ENCODE data around the gene PRR18. TPM values are rescaled to one million over a fixed set of nuclear protein-coding genes. Genes with fewer than 3 reads are reported as not detected.

Gene PRR18
- total RNA-seq, 2 donors from 2014 or later = 0.27 TPM; not detected in 1

GRCh38 chr6:166323395-166323794 lies 15.2 kb upstream of the PRR18 start:
- WGBS = 83% methylated on average over 5 of the region's 5 CpGs
- no peak for TF ChIP-seq POLR2AphosphoS5 (IDR thresholded peaks at IDR 0.05)
- no peak for TF ChIP-seq CTCF (IDR thresholded peaks at IDR 0.05)
- no peak for TF ChIP-seq POLR2A (IDR thresholded peaks at IDR 0.05)
- Histone ChIP-seq H3K9me3 (no peaks in the 10 kb centered on the region), H3K27me3 (replicated peaks; ENCODE audit: insufficient read depth) (no peaks in the 10 kb centered on the region), H3K36me3 (no peaks in the 10 kb centered on the region), H3K27ac (no peak overlapping the region), H3K4me3 (no peak overlapping the region), H3K4me1 (replicated peaks) (no peaks in the 10 kb centered on the region)
- no peak for DNase-seq (ENCODE audit: low spot score)
- intact Hi-C loops (cut with DNase I) = no loop called here

GRCh38 chr6:166318649-166319600 lies 10.7 kb upstream of the PRR18 start:
- Histone ChIP-seq H3K27me3 (replicated peaks; ENCODE audit: insufficient read depth) (no peaks in the 10 kb centered on the region), H3K36me3 (no peaks in the 10 kb centered on the region), H3K4me1 (replicated peaks) (no peaks in the 10 kb centered on the region), H3K9me3 (no peaks in the 10 kb centered on the region), H3K4me3 (no peak overlapping the region), H3K27ac (no peak overlapping the region)
- intact Hi-C loops (cut with DNase I) = no loop called here
- TF ChIP-seq CTCF (IDR thresholded peaks at IDR 0.05) = no peak
- DNase-seq (ENCODE audit: low spot score) = no peak
- 81% methylated on average over 18 of the region's 18 CpGs for WGBS

- WGBS = 80% methylated on average over 14 of the region's 14 CpGs
Observed at GRCh38 chr6:166318227-166318626, 10.0 kb upstream of the PRR18 start.

GRCh38 chr6:166317261-166318212 lies 9.3 kb upstream of the PRR18 start:
- Histone ChIP-seq H3K4me3 (no peak overlapping the region), H3K36me3 (no peaks in the 10 kb centered on the region), H3K4me1 (replicated peaks) (no peaks in the 10 kb centered on the region), H3K27me3 (replicated peaks; ENCODE audit: insufficient read depth) (no peaks in the 10 kb centered on the region), H3K27ac (no peak overlapping the region), H3K9me3 (no peaks in the 10 kb centered on the region)
- TF ChIP-seq POLR2A (IDR thresholded peaks at IDR 0.05) = no peak
- TF ChIP-seq CTCF (IDR thresholded peaks at IDR 0.05) = no peak
- TF ChIP-seq POLR2AphosphoS5 (IDR thresholded peaks at IDR 0.05) = no peak
- intact Hi-C loops (cut with DNase I) = no loop called here
- no peak for DNase-seq (ENCODE audit: low spot score)
- WGBS = 83% methylated on average over 19 of the region's 19 CpGs

More at GRCh38 chr6:166318227-166318626, 10.0 kb upstream of the PRR18 start:
- no peaks in the 10 kb centered on the region for H3K9me3 ChIP-seq
- H3K4me3 ChIP-seq = no peak overlapping the region
- H3K4me1 ChIP-seq (replicated peaks) = no peaks in the 10 kb centered on the region
- no peaks in the 10 kb centered on the region for H3K36me3 ChIP-seq
- no peaks in the 10 kb centered on the region for H3K27me3 ChIP-seq (replicated peaks; ENCODE audit: insufficient read depth)
- H3K27ac ChIP-seq = no peak overlapping the region
- TF ChIP-seq CTCF (IDR thresholded peaks at IDR 0.05) (no peak), POLR2AphosphoS5 (IDR thresholded peaks at IDR 0.05) (no peak), POLR2A (IDR thresholded peaks at IDR 0.05) (no peak)
- intact Hi-C loops (cut with DNase I) = no loop called here
- DNase-seq (ENCODE audit: low spot score) = no peak
